Omental fat pad (tissue), 4 donors: ENCODE measurements around the gene MLYCD. TPM values are rescaled to one million over a fixed set of nuclear protein-coding genes. Genes with fewer than 3 reads are reported as not detected.

Experiments used
- ATAC-seq: fragments of 150-250 bp; one replicate; pipeline ENCODE4 v1.9.1; 2016; ENCODE audit warnings: mild to moderate bottlenecking, moderate library complexity; ENCODE audit not compliant: low FRiP score
- DNase-seq: peaks from one replicate; pipeline ENCODE4 v3.0.0-alpha.2; 2019; ENCODE audit warnings: low spot score
- CTCF ChIP-seq, 3 donors: fragments of 450-650 bp; IDR thresholded peaks; one replicate each; pipeline ENCODE4 v1.5.1; 2016 to 2017; ENCODE audit warnings: antibody characterized with exemption in 3 of 3, mild to moderate bottlenecking in 3 of 3, moderate library complexity in 2 of 3
- total RNA-seq, 4 donors: library from RNA; depleted of rRNA; stranded (reverse); fragments of >200 nt; gene quantifications; one replicate each; pipeline ENCODE4 v1.1.0, GENCODE V29; 2016

The MLYCD gene
- total RNA-seq, 4 donors from 2014 or later = 8.4 to 17.8 (median 10.6) TPM

GRCh38 chr16:83967091-83967490 lies 68.2 kb downstream of the MLYCD start:
- TF ChIP-seq CTCF (IDR thresholded peaks at IDR 0.05) = no peak
- ATAC-seq (no peak), DNase-seq (no peak)

- ATAC-seq (peak; percentile 61), DNase-seq (no peak)
Measured at GRCh38 chr16:83967838-83968305, 69.0 kb downstream of the MLYCD start, which contains the start of gene NECAB2. TSS of gene NECAB2 (plus strand) at chr16:83968244. CDS start at chr16:83968649, 405 bp downstream.

GRCh38 chr16:83968306-83968851 lies 69.5 kb downstream of the MLYCD start:
- TF ChIP-seq CTCF (IDR thresholded peaks at IDR 0.05) = no peak
- ATAC-seq = peak; percentile 15

More at GRCh38 chr16:83967838-83968305, 69.0 kb downstream of the MLYCD start, which contains the start of gene NECAB2:
- TF ChIP-seq CTCF (IDR thresholded peaks at IDR 0.05) = peak in 1 of 3 donors; percentile 3

GRCh38 chr16:83968891-83969649 lies 70.2 kb downstream of the MLYCD start:
- no peak for ATAC-seq
- no peak for DNase-seq
- no peak for TF ChIP-seq CTCF (IDR thresholded peaks at IDR 0.05)

More at GRCh38 chr16:83968306-83968851, 69.5 kb downstream of the MLYCD start:
- no peak for DNase-seq

GRCh38 chr16:83969771-83970429 lies 71.0 kb downstream of the MLYCD start:
- TF ChIP-seq CTCF (IDR thresholded peaks at IDR 0.05) = no peak
- ATAC-seq (no peak), DNase-seq (no peak)

GRCh38 chr16:83970430-83970815 lies 71.5 kb downstream of the MLYCD start:
- ATAC-seq (no peak), DNase-seq (no peak)
- no peak for TF ChIP-seq CTCF (IDR thresholded peaks at IDR 0.05)
